ENCODE measurements around the gene GUCY2D.
A peak's percentile ranks its signal among the peaks of the same experiment; 100 is the strongest.

The GUCY2D gene

GRCh38 chr17:8053600-8053999 lies 51.2 kb downstream of the GUCY2D start:
- no peak for DNase-seq (ENCODE audit: low read depth)
- no peak overlapping the region for H3K4me3 ChIP-seq (ENCODE audit: low read depth, low read length)
- no peak for TF ChIP-seq CTCF (IDR thresholded peaks at IDR 0.05; ENCODE audit: low read depth, low read length, missing control alignments)

GRCh38 chr17:8055851-8056231 lies 53.4 kb downstream of the GUCY2D start:
- no peak for TF ChIP-seq CTCF (IDR thresholded peaks at IDR 0.05; ENCODE audit: low read depth, low read length, missing control alignments)
- DNase-seq (ENCODE audit: low read depth) = no peak
- H3K4me3 ChIP-seq (ENCODE audit: low read depth, low read length) = no peak overlapping the region

GRCh38 chr17:8056232-8056975 lies 54.0 kb downstream of the GUCY2D start:
- TF ChIP-seq CTCF (IDR thresholded peaks at IDR 0.05; ENCODE audit: low read depth, low read length, missing control alignments) = no peak
- DNase-seq (ENCODE audit: low read depth) = no peak
- no peak overlapping the region for H3K4me3 ChIP-seq (ENCODE audit: low read depth, low read length)

GRCh38 chr17:8056976-8057625 lies 54.7 kb downstream of the GUCY2D start:
- H3K4me3 ChIP-seq (ENCODE audit: low read depth, low read length) = no peak overlapping the region
- DNase-seq (ENCODE audit: low read depth) = no peak
- no peak for TF ChIP-seq CTCF (IDR thresholded peaks at IDR 0.05; ENCODE audit: low read depth, low read length, missing control alignments)

GRCh38 chr17:8057691-8058114 lies 55.3 kb downstream of the GUCY2D start:
- no peak overlapping the region for H3K4me3 ChIP-seq (ENCODE audit: low read depth, low read length)
- TF ChIP-seq CTCF (IDR thresholded peaks at IDR 0.05; ENCODE audit: low read depth, low read length, missing control alignments) = peak; percentile 69
- DNase-seq (ENCODE audit: low read depth) = peak; percentile 43

- TF ChIP-seq CTCF (IDR thresholded peaks at IDR 0.05; ENCODE audit: low read depth, low read length, missing control alignments) = no peak
- no peak overlapping the region for H3K4me3 ChIP-seq (ENCODE audit: low read depth, low read length)
- DNase-seq (ENCODE audit: low read depth) = no peak
These were observed 56.7 kb downstream of the GUCY2D start for GRCh38 chr17:8059131-8059530.

All from GM12864 (cell line).